ENCODE results near the gene ATP11A. TPM values are rescaled to one million over a fixed set of nuclear protein-coding genes. Genes with fewer than 3 reads are reported as not detected.

The ATP11A gene
- total RNA-seq, 2 donors from 2014 or later, result 15.2 to 38.4 TPM

GRCh38 chr13:112734696-112735547, 45.1 kb downstream of the ATP11A start:
- TF ChIP-seq CTCF (IDR thresholded peaks at IDR 0.05), result no peak

GRCh38 chr13:112735791-112736190, 46.0 kb downstream of the ATP11A start:
- H3K4me3 ChIP-seq, result no peak overlapping the region
- H3K27me3 ChIP-seq (replicated peaks; ENCODE audit: insufficient read depth), result no peaks in the 10 kb centered on the region
- no peak for TF ChIP-seq CTCF (IDR thresholded peaks at IDR 0.05)
- ATAC-seq (ENCODE audit: insufficient number of reproducible peaks, low FRiP score, low read depth) (no peak), DNase-seq (ENCODE audit: low spot score) (no peak)
- H3K27ac ChIP-seq, result no peak overlapping the region
- H3K9me3 ChIP-seq, result no peaks in the 10 kb centered on the region
- H3K4me1 ChIP-seq (ENCODE audit: control insufficient read depth in 1 of 2, low read depth in 2 of 2), result no peaks in the 10 kb centered on the region
- H3K36me3 ChIP-seq, result no peaks in the 10 kb centered on the region

More at GRCh38 chr13:112734696-112735547, 45.1 kb downstream of the ATP11A start:
- H3K4me3 ChIP-seq, result no peak overlapping the region
- H3K27ac ChIP-seq, result no peak overlapping the region
- H3K27me3 ChIP-seq (replicated peaks; ENCODE audit: insufficient read depth), result no peaks in the 10 kb centered on the region
- H3K36me3 ChIP-seq, result no peaks in the 10 kb centered on the region
- H3K4me1 ChIP-seq (ENCODE audit: control insufficient read depth in 1 of 2, low read depth in 2 of 2), result no peaks in the 10 kb centered on the region
- no peaks in the 10 kb centered on the region for H3K9me3 ChIP-seq
- no peak for ATAC-seq (ENCODE audit: insufficient number of reproducible peaks, low FRiP score, low read depth)
- DNase-seq (ENCODE audit: low spot score), result no peak

DNA sequence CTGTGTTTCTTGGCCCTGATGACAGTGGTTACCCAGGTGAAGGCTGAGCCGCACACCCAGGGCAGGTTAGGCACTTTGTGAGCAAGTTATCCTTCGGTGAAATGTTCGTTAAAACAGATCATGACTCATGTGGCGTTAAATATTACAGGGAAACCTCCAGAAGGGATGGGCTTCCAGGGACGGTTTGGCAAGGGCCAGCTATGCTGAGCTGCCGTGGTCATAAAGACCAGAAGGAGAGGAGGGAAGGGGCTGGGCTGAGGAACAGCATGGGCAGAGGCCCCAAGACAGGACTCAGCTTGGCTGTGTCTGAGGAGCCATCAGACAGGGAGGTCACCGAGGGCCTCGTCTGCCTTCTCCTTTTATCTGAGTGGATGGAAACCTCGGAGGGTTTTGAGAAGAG, 47.5 kb downstream of the ATP11A start:
- Histone ChIP-seq H3K9me3 (no peaks in the 10 kb centered on the region), H3K4me3 (no peak overlapping the region), H3K27ac (no peak overlapping the region), H3K27me3 (replicated peaks; ENCODE audit: insufficient read depth) (no peaks in the 10 kb centered on the region), H3K4me1 (ENCODE audit: control insufficient read depth in 1 of 2, low read depth in 2 of 2) (no peaks in the 10 kb centered on the region), H3K36me3 (no peaks in the 10 kb centered on the region)
- TF ChIP-seq CTCF (IDR thresholded peaks at IDR 0.05), result no peak
- DNase-seq (ENCODE audit: low spot score) (no peak), ATAC-seq (ENCODE audit: insufficient number of reproducible peaks, low FRiP score, low read depth) (no peak)

- no peaks in the 10 kb centered on the region for H3K9me3 ChIP-seq
- no peaks in the 10 kb centered on the region for H3K27me3 ChIP-seq (replicated peaks; ENCODE audit: insufficient read depth)
- H3K4me3 ChIP-seq, result no peak overlapping the region
- H3K36me3 ChIP-seq, result no peaks in the 10 kb centered on the region
- no peak for ATAC-seq (ENCODE audit: insufficient number of reproducible peaks, low FRiP score, low read depth)
- no peak overlapping the region for H3K27ac ChIP-seq
- no peaks in the 10 kb centered on the region for H3K4me1 ChIP-seq (ENCODE audit: control insufficient read depth in 1 of 2, low read depth in 2 of 2)
- no peak for DNase-seq (ENCODE audit: low spot score)
- no peak for TF ChIP-seq CTCF (IDR thresholded peaks at IDR 0.05)
Observed at GRCh38 chr13:112738606-112739005, 48.8 kb downstream of the ATP11A start.

DNA sequence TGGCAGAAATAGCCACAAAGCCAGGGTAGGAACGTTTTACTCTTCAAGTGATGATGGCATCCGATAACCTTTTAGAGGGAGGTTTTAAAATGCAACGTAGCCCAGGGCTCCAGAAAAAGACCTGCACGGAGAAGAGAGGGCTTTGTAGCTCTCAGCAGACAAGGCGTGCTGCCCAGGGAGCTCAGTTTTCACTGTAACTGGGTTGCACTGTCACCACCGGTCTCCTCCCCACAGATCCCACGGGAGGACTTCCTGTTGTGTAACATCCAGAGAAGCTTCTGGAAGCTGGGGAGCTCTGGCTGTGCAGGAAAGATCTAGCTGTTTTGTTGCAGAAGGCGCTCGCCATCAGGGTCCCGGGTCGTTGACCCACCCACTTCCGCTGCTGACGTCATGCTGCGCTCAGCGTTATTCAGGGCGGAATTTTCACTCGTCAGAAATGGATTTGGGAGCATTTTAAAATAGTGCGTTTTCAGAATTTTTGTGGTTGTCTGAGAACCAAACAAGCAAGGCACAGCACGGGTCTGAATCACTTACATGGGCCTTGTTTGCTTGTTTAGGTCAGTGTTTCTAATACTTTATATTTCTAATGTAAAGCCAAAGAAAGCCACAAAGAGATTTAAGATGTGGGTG, 50.8 kb downstream of the ATP11A start:
- Histone ChIP-seq H3K27ac (peak overlapping the region in 1 of 2 donors; percentile 8), H3K27me3 (replicated peaks; ENCODE audit: insufficient read depth) (no peaks in the 10 kb centered on the region), H3K4me3 (no peak overlapping the region), H3K9me3 (no peaks in the 10 kb centered on the region), H3K36me3 (no peaks in the 10 kb centered on the region), H3K4me1 (ENCODE audit: control insufficient read depth in 1 of 2, low read depth in 2 of 2) (no peaks in the 10 kb centered on the region)
- no peak for DNase-seq (ENCODE audit: low spot score)
- no peak for ATAC-seq (ENCODE audit: insufficient number of reproducible peaks, low FRiP score, low read depth)
- no peak for TF ChIP-seq CTCF (IDR thresholded peaks at IDR 0.05)

Data from thoracic aorta (tissue), 2 donors.